Measurements from ENCODE around the gene SEC22A. TPM values are rescaled to one million over a fixed set of nuclear protein-coding genes. Genes with fewer than 3 reads are reported as not detected.
A peak's percentile ranks its signal among the peaks of the same experiment; 100 is the strongest.

The SEC22A gene
- total RNA-seq, 2 experiments from 2014 or later = 13.8 to 15.8 TPM

DNA sequence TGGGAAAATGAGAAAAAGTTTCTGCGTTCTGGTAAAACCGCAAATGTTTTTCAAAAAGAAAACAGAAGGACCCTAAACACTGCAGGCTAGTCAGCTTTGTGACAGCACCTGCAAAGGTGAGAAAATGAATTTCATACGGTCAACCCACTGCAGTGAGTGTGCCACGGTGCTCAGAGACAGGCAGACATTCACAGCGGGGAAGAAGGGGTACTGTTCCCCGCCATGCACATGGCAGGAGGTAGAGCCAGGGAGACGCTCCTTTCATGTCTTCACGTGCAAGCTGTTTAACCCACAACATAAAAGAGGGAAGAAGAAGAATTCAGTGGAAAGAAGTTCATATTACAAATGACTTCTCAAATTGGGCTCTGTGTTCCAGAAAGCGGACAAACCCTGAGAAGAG lies 109.5 kb downstream of the SEC22A start:
- Mint-ChIP-seq H3K27ac (peak overlapping the region; percentile 33), H3K27me3 (peaks cover 6% of the 10 kb centered on the region), H3K36me3 (ENCODE audit: low read depth) (no peaks in the 10 kb centered on the region), H3K4me1 (no peaks in the 10 kb centered on the region), H3K4me3 (no peak overlapping the region), H3K9me3 (no peaks in the 10 kb centered on the region)
- POLR2A ChIA-PET = no interaction called here
- no peak for DNase-seq
- CTCF ChIA-PET = no interaction called here

DNA sequence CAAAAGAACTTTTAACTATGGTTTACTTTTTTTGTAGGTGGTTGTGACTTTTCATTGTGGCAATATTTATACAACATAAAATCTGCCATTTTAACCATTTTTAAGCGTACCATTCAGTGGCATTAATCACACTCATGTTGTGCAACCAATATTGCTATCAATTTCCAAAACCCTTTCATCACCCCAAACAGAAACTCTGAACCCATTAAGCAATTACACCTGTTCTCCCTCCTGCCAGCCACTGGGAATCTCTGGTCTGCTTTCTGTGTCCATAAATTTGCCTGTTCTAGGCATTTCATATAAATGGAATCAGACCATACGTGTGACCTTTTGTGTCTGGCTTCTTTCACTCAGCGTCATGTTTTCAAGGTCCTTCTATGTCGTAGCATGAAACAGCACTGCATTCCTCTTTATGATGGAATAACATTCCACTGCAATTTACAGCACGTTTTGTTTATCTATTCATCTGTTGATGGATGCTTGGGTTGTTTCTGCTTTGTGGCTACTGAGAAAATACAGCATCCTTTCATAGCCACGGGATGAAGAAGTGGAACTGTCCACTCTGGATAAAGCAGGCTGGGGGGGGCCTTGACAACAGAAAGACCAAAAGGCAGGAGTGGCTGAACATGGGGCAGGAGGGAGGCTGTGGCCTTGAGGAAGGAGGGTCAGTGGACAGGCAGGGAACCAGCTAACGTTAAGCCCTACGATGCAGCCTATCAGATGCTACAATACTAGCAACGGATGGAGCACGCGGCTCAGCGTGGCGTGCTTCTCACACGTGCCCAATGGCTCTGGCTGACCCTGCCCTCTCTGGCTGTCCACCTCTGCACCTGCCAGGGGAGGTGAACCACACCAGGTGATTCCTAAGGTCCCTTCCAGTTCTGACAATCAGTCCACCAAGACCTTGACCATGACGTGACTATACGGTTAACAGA lies 110.9 kb downstream of the SEC22A start:
- no peak for DNase-seq
- Mint-ChIP-seq H3K27me3 (peaks cover 4% of the 10 kb centered on the region), H3K4me1 (no peaks in the 10 kb centered on the region), H3K27ac (no peak overlapping the region), H3K4me3 (no peak overlapping the region), H3K9me3 (no peaks in the 10 kb centered on the region), H3K36me3 (ENCODE audit: low read depth) (no peaks in the 10 kb centered on the region)
- ChIA-PET CTCF (no interaction called here), POLR2A (no interaction called here)

DNA sequence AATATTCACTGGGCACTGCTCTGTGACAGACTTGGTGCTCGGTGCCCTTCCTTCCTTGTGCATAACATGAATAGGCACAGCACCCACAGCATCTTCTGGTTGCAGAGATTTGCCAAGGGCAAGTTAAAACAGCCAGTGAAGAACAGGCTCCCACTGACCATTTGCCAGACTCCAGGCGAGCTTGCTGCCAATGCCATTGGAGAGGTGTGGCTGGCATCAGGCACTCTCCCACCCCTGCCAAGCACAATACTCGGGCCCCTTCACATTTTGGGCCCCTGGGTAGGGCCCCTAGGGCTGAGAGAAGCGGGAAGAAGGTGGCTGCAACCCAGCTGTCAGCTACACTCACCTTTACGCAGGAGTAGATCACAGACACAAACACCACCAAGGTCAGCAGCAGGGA lies 112.1 kb downstream of the SEC22A start:
- H3K4me3 Mint-ChIP-seq = no peak overlapping the region
- DNase-seq = no peak
- no peaks in the 10 kb centered on the region for H3K4me1 Mint-ChIP-seq
- ChIA-PET POLR2A (no interaction called here), CTCF (interaction anchor here (1.4 kb wide), 1 partner anchor 12 kb away, joined by 4 read pairs; no protein-coding TSS in a partner anchor)
- no peaks in the 10 kb centered on the region for H3K36me3 Mint-ChIP-seq (ENCODE audit: low read depth)
- no peaks in the 10 kb centered on the region for H3K9me3 Mint-ChIP-seq
- peaks cover 4% of the 10 kb centered on the region for H3K27me3 Mint-ChIP-seq
- no peak overlapping the region for H3K27ac Mint-ChIP-seq

DNA sequence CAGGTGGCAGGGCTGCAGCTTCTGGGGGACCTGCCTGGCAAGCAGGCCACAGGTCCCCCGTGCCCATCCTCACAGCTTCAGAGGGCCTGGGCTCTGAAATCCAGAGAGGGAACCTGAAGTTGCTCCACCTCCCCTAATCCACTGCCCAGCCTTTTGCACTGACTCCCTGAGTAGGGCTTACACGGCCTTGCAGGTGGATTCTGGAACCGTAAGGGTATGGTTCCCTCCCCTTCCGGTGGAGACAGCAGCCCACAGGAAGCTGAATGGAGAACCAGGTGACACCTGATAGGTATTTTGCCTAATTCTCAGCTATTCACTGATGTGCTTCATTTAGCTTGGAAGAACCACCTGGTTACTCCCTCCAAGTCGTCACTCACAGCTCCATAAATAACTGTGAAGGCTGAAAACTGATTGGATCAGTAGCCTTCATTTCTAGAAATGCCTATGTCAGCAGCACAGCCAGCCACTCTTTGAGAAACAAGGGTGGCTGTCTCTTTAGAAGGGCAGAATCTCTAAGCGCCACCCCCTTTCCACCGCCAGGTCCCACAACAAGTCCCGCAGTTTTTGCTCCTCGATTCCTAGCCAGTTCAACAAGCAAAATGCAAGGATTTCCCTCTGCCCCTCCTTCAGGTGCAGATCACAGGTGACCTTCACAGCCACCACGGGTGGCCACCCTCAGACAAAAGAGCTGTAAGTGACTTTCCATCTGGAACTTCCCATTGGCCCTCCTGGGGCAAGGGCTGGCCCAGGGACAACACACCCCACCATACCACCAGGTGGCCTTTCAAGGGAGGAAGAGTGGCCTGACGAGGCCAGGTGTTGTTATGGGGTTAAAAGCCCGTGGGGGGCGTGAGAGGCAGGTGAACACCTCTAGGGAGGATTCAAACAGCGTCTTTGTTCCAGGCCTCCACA lies 112.9 kb downstream of the SEC22A start:
- Mint-ChIP-seq H3K9me3 (no peaks in the 10 kb centered on the region), H3K4me3 (no peak overlapping the region), H3K36me3 (ENCODE audit: low read depth) (no peaks in the 10 kb centered on the region), H3K4me1 (no peaks in the 10 kb centered on the region), H3K27ac (no peak overlapping the region), H3K27me3 (peaks cover 4% of the 10 kb centered on the region)
- POLR2A ChIA-PET = no interaction called here
- CTCF ChIA-PET = interaction anchor here (0.6 to 1.4 kb wide), 2 partner anchors 11 to 584 kb away, joined by 4 read pairs; no protein-coding TSS in a partner anchor
- no peak for DNase-seq

DNA sequence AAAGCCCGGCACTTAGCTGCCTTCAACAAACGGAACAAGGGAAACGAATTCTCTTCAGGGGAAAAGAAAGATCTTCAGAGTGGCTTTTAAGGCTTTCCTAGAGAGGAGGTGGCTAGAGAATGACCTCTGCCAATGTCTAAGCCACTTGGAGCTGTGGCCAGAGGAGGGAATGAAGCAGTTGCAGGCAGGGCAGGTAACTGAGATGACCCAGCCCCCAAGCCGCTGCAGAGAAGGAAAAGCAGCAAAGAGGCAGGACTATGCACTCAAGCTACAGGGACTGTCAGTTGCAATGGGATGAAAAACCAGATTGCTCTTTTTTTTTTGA lies 113.5 kb downstream of the SEC22A start:
- Mint-ChIP-seq H3K4me1 (no peaks in the 10 kb centered on the region), H3K27ac (no peak overlapping the region), H3K36me3 (ENCODE audit: low read depth) (no peaks in the 10 kb centered on the region), H3K4me3 (no peak overlapping the region), H3K9me3 (no peaks in the 10 kb centered on the region), H3K27me3 (peaks cover 4% of the 10 kb centered on the region)
- POLR2A ChIA-PET = no interaction called here
- DNase-seq = no peak
- CTCF ChIA-PET = interaction anchor here (0.6 to 1.4 kb wide), 2 partner anchors 11 to 584 kb away, joined by 4 read pairs; no protein-coding TSS in a partner anchor

DNA sequence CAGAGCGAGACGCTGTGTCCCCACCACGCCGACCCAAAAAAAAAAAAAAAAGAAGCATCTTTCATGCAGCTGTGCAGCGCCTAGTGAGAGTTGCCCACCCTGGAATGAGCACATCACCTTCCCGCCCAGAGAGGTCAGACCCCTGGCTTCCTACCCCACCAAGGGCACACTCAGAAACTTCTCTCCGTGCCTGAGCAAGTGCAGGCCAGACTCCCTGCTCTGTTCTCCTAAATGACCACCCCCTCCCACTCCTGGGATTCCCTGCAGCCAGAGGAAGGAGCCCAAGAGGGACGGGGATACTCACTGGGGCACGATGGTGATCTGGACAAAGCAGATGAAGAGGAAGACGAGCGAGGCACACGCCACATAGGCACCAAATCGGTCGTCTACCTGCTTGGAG lies 116.0 kb downstream of the SEC22A start:
- CTCF ChIA-PET = no interaction called here
- POLR2A ChIA-PET = no interaction called here
- H3K27me3 Mint-ChIP-seq = peaks cover 4% of the 10 kb centered on the region

DNA sequence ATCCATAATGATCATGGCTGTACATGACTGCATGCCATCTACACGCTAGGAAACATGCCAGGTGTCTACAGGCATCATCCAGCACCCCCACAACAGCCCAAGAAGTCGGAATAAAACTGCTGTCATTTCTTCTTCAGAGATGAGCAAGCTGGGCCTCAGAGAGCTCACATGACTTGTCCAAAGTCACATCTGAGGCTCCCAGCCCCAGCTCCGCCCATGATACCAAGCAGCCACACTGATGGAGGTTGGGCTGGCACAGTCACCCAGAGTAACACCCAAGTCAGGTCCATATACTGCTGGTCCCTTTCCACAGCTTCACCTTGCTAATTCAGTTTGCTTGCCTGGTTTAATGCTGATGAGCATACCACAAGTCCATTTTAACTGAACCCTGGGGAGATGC lies 116.6 kb downstream of the SEC22A start:
- no peak overlapping the region for H3K4me3 Mint-ChIP-seq
- no peaks in the 10 kb centered on the region for H3K9me3 Mint-ChIP-seq
- ChIA-PET CTCF (interaction anchor here (0.9 kb wide), 1 partner anchor 14 kb away, joined by 3 read pairs; no protein-coding TSS in a partner anchor), POLR2A (no interaction called here)
- DNase-seq = no peak
- no peaks in the 10 kb centered on the region for H3K4me1 Mint-ChIP-seq
- no peaks in the 10 kb centered on the region for H3K36me3 Mint-ChIP-seq (ENCODE audit: low read depth)
- peaks cover 4% of the 10 kb centered on the region for H3K27me3 Mint-ChIP-seq
- H3K27ac Mint-ChIP-seq = no peak overlapping the region

More for the DNA sequence above, 116.0 kb downstream of the SEC22A start:
- no peaks in the 10 kb centered on the region for H3K4me1 Mint-ChIP-seq
- no peaks in the 10 kb centered on the region for H3K36me3 Mint-ChIP-seq (ENCODE audit: low read depth)
- no peaks in the 10 kb centered on the region for H3K9me3 Mint-ChIP-seq
- H3K4me3 Mint-ChIP-seq = no peak overlapping the region
- no peak for DNase-seq
- no peak overlapping the region for H3K27ac Mint-ChIP-seq

DNA sequence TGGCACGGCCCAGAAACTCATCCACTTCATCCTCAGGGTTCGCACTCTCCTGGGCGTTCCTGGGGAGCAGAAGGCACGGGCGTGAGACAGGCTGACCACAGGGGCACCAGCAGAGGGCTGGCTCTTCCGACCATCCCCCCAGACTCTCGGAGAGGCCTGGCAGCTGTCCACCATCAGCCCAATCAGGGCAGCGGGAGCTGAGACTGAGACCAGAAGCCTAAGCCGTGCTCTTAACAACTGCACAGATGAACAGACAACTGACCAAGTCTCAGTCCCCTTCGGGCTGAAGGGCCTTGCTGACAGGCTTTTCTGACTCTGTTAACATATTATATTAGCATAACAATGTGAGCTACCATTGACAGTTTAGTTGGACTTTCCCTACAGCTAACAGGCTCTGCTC lies 118.0 kb downstream of the SEC22A start:
- no peaks in the 10 kb centered on the region for H3K36me3 Mint-ChIP-seq (ENCODE audit: low read depth)
- ChIA-PET CTCF (interaction anchor here (1.3 kb wide), 1 partner anchor 40 kb away, joined by 4 read pairs; no protein-coding TSS in a partner anchor), POLR2A (no interaction called here)
- DNase-seq = no peak
- H3K9me3 Mint-ChIP-seq = no peaks in the 10 kb centered on the region
- H3K27me3 Mint-ChIP-seq = peaks cover 4% of the 10 kb centered on the region
- H3K4me3 Mint-ChIP-seq = no peak overlapping the region
- no peak overlapping the region for H3K27ac Mint-ChIP-seq
- no peaks in the 10 kb centered on the region for H3K4me1 Mint-ChIP-seq

DNA sequence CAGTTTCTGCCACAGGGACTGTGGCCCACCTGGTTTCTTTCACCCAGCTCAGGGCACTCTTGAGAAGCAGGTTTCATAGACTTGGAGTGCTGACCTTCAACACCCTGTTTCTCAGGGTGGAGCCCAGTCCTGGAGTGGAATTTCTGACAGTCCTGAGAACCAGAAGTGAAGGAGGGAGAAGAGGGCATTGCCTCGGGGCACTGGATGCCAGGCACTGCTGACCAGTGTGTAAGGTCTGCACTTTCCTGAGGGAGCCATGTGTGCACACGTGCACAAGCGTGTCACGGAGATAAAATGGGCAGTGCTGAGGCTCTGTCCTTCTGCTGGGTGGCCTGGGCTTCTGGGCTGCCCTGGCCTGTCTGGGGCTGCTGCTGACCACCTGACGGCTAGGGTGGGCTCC lies 118.5 kb downstream of the SEC22A start:
- ChIA-PET POLR2A (no interaction called here), CTCF (interaction anchor here (1.3 kb wide), 1 partner anchor 39 kb away, joined by 4 read pairs; no protein-coding TSS in a partner anchor)
- H3K27ac Mint-ChIP-seq = no peak overlapping the region
- H3K27me3 Mint-ChIP-seq = peaks cover 4% of the 10 kb centered on the region
- H3K4me1 Mint-ChIP-seq = no peaks in the 10 kb centered on the region
- DNase-seq = no peak
- H3K4me3 Mint-ChIP-seq = no peak overlapping the region
- H3K36me3 Mint-ChIP-seq (ENCODE audit: low read depth) = no peaks in the 10 kb centered on the region
- no peaks in the 10 kb centered on the region for H3K9me3 Mint-ChIP-seq

DNA sequence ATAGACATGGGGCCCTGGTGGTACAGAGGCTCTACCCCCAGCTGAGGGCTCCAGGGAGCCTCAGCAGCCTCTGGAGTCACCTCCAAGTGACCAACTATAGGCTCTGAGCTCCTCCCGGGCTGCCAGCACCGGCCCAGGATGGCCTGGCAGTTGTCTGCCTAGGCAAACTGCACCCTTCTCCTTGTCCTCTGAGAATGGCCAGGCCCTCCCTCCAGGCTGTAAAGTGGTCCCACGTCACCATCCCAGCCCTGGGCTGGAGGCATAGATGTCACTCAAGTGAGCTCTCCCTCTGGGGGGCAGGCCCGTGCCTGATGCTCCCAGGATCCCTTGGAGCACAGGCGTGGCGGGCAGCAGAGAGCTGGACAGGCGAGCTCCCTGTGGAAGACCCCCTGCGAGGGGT lies 120.1 kb downstream of the SEC22A start:
- Mint-ChIP-seq H3K27me3 (peaks cover 2% of the 10 kb centered on the region), H3K4me3 (no peak overlapping the region), H3K27ac (no peak overlapping the region), H3K36me3 (ENCODE audit: low read depth) (no peaks in the 10 kb centered on the region), H3K4me1 (no peaks in the 10 kb centered on the region), H3K9me3 (no peaks in the 10 kb centered on the region)
- CTCF ChIA-PET = no interaction called here
- POLR2A ChIA-PET = no interaction called here
- DNase-seq = no peak

DNA sequence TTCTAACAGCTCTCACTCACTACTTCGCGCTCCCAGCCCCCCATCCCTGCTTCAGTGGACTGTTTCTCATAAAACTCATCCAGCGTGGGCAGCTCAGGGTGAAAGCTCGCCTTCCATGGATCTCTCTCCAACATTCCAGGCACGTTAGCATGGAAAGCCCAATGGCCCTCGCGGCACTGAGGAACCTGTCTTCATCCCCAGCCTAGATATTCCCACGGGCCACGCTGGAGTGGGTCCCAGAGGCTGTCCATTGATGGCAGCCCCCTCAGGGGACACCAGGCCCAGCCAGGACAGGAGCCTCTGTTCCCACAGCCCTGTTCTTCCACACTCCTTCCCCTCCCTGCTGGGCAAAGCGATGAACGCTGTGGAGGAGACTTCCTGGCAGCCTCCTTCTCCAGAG lies 121.1 kb downstream of the SEC22A start:
- no peaks in the 10 kb centered on the region for H3K4me1 Mint-ChIP-seq
- H3K27me3 Mint-ChIP-seq = no peaks in the 10 kb centered on the region
- ChIA-PET POLR2A (no interaction called here), CTCF (no interaction called here)
- H3K27ac Mint-ChIP-seq = no peak overlapping the region
- H3K4me3 Mint-ChIP-seq = no peak overlapping the region
- no peak for DNase-seq
- no peaks in the 10 kb centered on the region for H3K9me3 Mint-ChIP-seq
- no peaks in the 10 kb centered on the region for H3K36me3 Mint-ChIP-seq (ENCODE audit: low read depth)
